GM19452 (cell line): Measurements from ENCODE around the gene NDUFAF4.
A peak's percentile ranks its signal among the peaks of the same experiment; 100 is the strongest.

Experiments used
- ATAC-seq: cut with Tn5 transposase; IDR thresholded peaks from one replicate; pipeline ENCODE4 v1.9.1; 2021; ENCODE audit not compliant: unreplicated experiment

The NDUFAF4 gene

GRCh38 chr6:96899451-96899998, 1.8 kb upstream of the NDUFAF4 start:
- ATAC-seq: no peak

- no peak for ATAC-seq
These were observed 1.3 kb upstream of the NDUFAF4 start for GRCh38 chr6:96899019-96899418.

- ATAC-seq: no peak
These were observed 655 bp upstream of the NDUFAF4 start for GRCh38 chr6:96898241-96898851.

GRCh38 chr6:96889146-96889545, 8.5 kb downstream of the NDUFAF4 start:
- ATAC-seq: no peak

- ATAC-seq: no peak
These were observed 8.9 kb downstream of the NDUFAF4 start for GRCh38 chr6:96888745-96889144.

GRCh38 chr6:96886519-96886918, 11.2 kb downstream of the NDUFAF4 start:
- no peak for ATAC-seq

GRCh38 chr6:96885187-96885631, 12.5 kb downstream of the NDUFAF4 start:
- peak; percentile 81 for ATAC-seq

- no peak for ATAC-seq
These were observed 19.5 kb downstream of the NDUFAF4 start for GRCh38 chr6:96878143-96878542.

- ATAC-seq: no peak
These were observed 20.7 kb downstream of the NDUFAF4 start for GRCh38 chr6:96876886-96877545.

- no peak for ATAC-seq
These were observed 24.7 kb downstream of the NDUFAF4 start for GRCh38 chr6:96872976-96873375.

GRCh38 chr6:96865055-96865405, 32.7 kb downstream of the NDUFAF4 start:
- ATAC-seq: no peak

GRCh38 chr6:96864216-96865054, 33.3 kb downstream of the NDUFAF4 start:
- no peak for ATAC-seq

- no peak for ATAC-seq
These were observed 35.1 kb downstream of the NDUFAF4 start for GRCh38 chr6:96862560-96862959.

GRCh38 chr6:96861588-96861987, 36.1 kb downstream of the NDUFAF4 start:
- no peak for ATAC-seq

GRCh38 chr6:96856856-96857255, 40.8 kb downstream of the NDUFAF4 start:
- no peak for ATAC-seq

- no peak for ATAC-seq
These were observed 44.6 kb downstream of the NDUFAF4 start for GRCh38 chr6:96853083-96853482.

GRCh38 chr6:96852605-96853004, 45.1 kb downstream of the NDUFAF4 start:
- ATAC-seq: no peak

- ATAC-seq: no peak
These were observed 45.8 kb downstream of the NDUFAF4 start for GRCh38 chr6:96851858-96852257.

- no peak for ATAC-seq
These were observed 48.1 kb downstream of the NDUFAF4 start for GRCh38 chr6:96849615-96850014.

GRCh38 chr6:96844530-96844929, 53.2 kb downstream of the NDUFAF4 start:
- ATAC-seq: no peak

- no peak for ATAC-seq
These were observed 56.3 kb downstream of the NDUFAF4 start for GRCh38 chr6:96841345-96841744.
